ENCODE results near the gene SFXN3.

Gene SFXN3

DNA sequence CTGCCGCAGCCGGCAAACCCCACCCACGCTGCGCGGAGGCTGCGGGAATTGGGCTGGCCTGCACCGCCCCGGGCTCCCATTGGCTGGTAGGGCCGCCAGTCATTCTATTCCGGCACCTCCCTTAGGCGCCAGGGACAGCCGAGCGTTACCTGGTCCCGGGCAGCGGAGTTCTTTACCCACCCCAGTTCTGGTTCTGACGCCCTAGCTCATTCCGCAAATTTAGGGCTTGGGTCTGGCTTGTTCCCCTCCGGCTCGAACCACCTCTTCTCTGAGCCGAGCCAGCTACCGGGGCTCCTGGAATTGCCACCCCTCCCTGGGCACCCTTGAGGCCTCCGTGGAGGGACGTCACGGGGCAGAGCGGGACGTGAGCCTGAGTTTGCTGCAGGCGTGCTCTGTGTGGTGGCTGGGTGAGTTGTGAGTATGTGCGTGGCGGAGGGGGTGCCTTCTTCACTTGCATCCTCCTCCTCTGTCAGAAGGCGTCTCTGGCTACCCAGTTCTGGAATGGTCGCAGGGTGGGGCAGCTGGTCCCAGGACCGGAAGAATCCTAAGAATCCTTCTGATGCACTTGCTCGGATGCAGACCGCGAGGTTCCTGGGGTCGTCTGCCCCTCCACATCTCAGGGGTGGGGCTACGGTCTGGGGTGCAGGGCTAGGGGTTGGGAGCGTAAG lies at the start of gene SFXN3, which contains the start of gene PDZD7:
Gene SFXN3, plus strand, starts transcription at position 107 of the 668 bp plus-strand sequence. CDS start 3,461 bp downstream, outside the sequence.
Gene PDZD7, minus strand, starts transcription at position 2 of the 668 bp plus-strand sequence. CDS start 910 bp downstream, outside the sequence.
- peak within 1 kb of the TSS; percentile 76 for H3K4me3 ChIP-seq
- TF ChIP-seq, protein P1, sequence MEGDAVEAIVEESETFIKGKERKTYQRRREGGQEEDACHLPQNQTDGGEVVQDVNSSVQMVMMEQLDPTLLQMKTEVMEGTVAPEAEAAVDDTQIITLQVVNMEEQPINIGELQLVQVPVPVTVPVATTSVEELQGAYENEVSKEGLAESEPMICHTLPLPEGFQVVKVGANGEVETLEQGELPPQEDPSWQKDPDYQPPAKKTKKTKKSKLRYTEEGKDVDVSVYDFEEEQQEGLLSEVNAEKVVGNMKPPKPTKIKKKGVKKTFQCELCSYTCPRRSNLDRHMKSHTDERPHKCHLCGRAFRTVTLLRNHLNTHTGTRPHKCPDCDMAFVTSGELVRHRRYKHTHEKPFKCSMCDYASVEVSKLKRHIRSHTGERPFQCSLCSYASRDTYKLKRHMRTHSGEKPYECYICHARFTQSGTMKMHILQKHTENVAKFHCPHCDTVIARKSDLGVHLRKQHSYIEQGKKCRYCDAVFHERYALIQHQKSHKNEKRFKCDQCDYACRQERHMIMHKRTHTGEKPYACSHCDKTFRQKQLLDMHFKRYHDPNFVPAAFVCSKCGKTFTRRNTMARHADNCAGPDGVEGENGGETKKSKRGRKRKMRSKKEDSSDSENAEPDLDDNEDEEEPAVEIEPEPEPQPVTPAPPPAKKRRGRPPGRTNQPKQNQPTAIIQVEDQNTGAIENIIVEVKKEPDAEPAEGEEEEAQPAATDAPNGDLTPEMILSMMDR (IDR thresholded peaks at IDR 0.05): no peak
- DNase-seq (ENCODE audit: low spot score): peak; percentile 94
- H3K27ac ChIP-seq: peak within 1 kb of the TSS; percentile 95 to 100

DNA sequence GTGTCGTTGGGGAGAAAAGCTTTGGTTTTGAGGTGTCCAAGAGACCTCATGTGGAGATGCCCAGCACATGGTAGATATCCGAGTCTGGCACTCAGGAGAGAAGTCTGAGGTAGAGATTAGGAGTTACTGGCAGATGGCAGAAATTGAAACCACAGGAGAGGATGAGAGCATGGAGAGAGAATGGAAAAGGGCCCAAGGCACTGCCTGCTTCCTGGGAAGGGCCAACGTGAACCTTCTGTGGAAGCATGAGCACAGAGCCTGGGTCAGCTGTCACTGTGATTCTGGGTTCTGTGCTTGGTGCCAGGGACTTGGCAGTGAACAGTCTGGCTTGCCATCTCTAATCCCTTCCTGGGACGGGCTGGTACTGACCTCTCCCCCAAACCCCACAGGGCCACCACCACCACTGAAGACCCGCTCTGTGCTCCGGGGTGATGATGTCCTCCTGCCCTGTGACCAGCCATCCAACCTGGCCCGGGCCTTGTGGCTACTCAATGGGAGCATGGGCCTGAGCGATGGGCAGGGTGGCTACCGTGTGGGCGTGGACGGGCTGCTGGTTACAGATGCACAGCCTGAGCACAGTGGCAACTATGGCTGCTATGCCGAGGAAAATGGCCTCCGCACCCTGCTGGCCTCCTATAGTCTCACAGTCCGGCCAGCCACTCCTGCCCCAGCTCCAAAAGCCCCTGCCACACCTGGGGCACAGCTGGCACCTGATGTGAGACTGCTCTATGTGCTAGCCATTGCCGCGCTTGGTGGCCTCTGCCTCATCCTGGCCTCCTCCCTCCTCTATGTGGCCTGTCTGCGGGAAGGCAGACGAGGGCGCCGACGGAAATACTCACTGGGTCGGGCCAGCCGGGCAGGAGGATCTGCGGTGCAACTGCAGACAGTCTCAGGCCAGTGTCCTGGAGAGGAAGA lies 47.9 kb upstream of the SFXN3 start:
- no peak overlapping the region for H3K4me3 ChIP-seq
- TF ChIP-seq, protein P1 (IDR thresholded peaks at IDR 0.05): no peak
- peak; percentile 67 for DNase-seq (ENCODE audit: low spot score)
- H3K27ac ChIP-seq: no peak overlapping the region

DNA sequence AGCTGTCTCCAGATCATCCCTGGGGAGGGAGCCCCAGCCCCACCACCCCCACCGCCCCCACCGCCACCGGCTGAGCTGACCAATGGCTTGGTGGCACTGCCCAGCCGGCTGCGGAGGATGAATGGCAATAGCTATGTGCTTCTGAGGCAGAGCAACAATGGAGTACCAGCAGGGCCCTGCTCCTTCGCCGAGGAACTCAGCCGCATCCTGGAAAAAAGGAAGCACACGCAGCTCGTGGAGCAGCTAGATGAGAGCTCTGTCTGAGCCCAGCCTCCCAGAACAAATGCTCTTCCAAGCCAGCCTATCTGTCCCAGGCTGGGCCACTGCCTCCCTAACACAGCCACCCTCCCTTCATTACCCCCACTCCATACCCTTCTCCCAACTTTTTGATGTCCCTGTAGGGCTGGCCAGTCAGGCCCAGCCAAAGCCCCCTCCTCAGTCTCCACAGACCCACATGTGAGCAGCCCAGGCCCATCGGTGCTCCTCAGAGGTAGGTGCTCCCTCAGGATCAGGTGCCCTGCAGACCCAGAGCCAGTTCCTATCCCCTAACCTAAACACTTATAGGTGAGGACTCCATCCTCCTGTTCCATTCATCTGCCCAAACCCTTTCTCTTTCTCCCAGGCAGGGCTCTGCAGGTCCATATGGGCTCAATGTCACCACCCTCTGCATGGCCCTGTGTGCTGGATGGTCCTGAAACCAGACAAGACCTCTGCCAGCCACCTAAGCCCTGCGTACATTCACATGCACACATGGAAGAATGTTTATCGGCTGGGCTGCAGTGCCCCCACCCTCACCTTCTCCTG lies 47.0 kb upstream of the SFXN3 start:
- Histone ChIP-seq H3K27ac (no peak overlapping the region), H3K4me3 (no peak overlapping the region)
- peak; percentile 68 for DNase-seq (ENCODE audit: low spot score)
- TF ChIP-seq, protein P1 (IDR thresholded peaks at IDR 0.05): no peak

DNA sequence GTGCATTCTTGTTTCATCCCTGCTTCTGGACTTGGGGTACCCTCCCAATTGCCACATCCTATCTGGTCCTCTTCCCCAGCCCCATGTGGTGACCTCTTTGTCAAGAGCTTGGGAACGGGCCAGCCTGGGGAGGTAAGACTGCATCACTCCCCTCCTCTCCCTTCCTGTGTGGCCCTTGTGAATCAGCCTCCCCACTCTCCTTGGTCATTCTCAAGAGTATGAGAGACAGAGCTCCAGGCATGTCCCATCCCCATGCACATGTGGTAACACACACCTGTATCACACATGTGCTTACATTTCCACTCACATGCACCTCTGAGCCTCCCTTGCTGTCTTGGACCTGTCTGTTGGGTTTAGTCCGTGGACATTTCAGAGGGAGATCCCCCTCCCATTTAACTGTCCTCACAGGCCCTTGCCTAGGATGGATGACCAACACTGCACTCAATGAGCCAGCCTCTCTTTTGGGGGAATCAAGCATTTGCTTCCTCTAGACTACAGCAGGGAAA lies 46.3 kb upstream of the SFXN3 start:
- H3K27ac ChIP-seq: no peak overlapping the region
- no peak overlapping the region for H3K4me3 ChIP-seq
- peak; percentile 61 for DNase-seq (ENCODE audit: low spot score)
- TF ChIP-seq, protein P1 (IDR thresholded peaks at IDR 0.05): no peak

GRCh38 chr10:100985336-100985735 lies 45.7 kb upstream of the SFXN3 start:
- no peak overlapping the region for H3K27ac ChIP-seq
- DNase-seq (ENCODE audit: low spot score): no peak
- TF ChIP-seq, protein P1 (IDR thresholded peaks at IDR 0.05): no peak
- no peak overlapping the region for H3K4me3 ChIP-seq

DNA sequence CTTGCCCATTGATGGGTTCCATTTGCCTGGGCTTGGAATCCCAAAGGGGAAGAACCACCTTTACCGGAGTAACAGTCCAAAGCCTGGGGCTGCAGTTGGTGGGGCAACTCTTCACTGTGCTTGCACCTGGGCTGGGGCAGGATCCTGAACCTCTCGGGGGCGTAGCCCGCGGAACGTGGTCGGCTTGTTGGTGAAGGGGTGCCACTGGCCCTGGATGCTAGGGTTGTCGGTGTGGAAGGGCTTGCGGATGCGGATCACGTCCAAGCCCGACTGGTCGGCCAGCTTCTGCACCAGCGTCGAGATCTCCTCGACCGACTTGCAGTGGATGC lies 44.4 kb upstream of the SFXN3 start:
- no peak for DNase-seq (ENCODE audit: low spot score)
- Histone ChIP-seq H3K27ac (peak overlapping the region; percentile 69 to 85), H3K4me3 (peak overlapping the region; percentile 98)
- TF ChIP-seq, protein P1 (IDR thresholded peaks at IDR 0.05): no peak
